ENCODE results near the gene TIAM1.

TIAM1 gene

GRCh38 chr21:31370281-31370892 lies 26.3 kb upstream of the TIAM1 start:
- Histone ChIP-seq H3K27me3 (ENCODE audit: control insufficient read depth, insufficient read depth, low read length) (no peaks in the 10 kb centered on the region), H3K9me3 (ENCODE audit: control insufficient read depth, insufficient read depth, low read length) (no peaks in the 10 kb centered on the region), H3K4me3 (ENCODE audit: low read depth, low read length) (no peak overlapping the region), H3K4me1 (ENCODE audit: control insufficient read depth, insufficient read depth, low read length) (peaks cover 2% of the 10 kb centered on the region), H3K36me3 (ENCODE audit: control insufficient read depth, insufficient read depth, low read length) (no peaks in the 10 kb centered on the region), H3K9ac (ENCODE audit: low read depth, low read length) (no peak overlapping the region)

GRCh38 chr21:31368361-31368760 lies 24.3 kb upstream of the TIAM1 start:
- Histone ChIP-seq H3K4me1 (ENCODE audit: control insufficient read depth, insufficient read depth, low read length) (peaks cover 2% of the 10 kb centered on the region), H3K27me3 (ENCODE audit: control insufficient read depth, insufficient read depth, low read length) (no peaks in the 10 kb centered on the region), H3K9ac (ENCODE audit: low read depth, low read length) (no peak overlapping the region), H3K4me3 (ENCODE audit: low read depth, low read length) (no peak overlapping the region), H3K36me3 (ENCODE audit: control insufficient read depth, insufficient read depth, low read length) (no peaks in the 10 kb centered on the region), H3K9me3 (ENCODE audit: control insufficient read depth, insufficient read depth, low read length) (no peaks in the 10 kb centered on the region)

GRCh38 chr21:31367801-31368200 lies 23.7 kb upstream of the TIAM1 start:
- H3K27me3 ChIP-seq (ENCODE audit: control insufficient read depth, insufficient read depth, low read length) = no peaks in the 10 kb centered on the region
- H3K36me3 ChIP-seq (ENCODE audit: control insufficient read depth, insufficient read depth, low read length) = no peaks in the 10 kb centered on the region
- no peaks in the 10 kb centered on the region for H3K9me3 ChIP-seq (ENCODE audit: control insufficient read depth, insufficient read depth, low read length)
- peaks cover 2% of the 10 kb centered on the region for H3K4me1 ChIP-seq (ENCODE audit: control insufficient read depth, insufficient read depth, low read length)
- H3K4me3 ChIP-seq (ENCODE audit: low read depth, low read length) = no peak overlapping the region
- no peak overlapping the region for H3K9ac ChIP-seq (ENCODE audit: low read depth, low read length)

GRCh38 chr21:31366825-31367224 lies 22.8 kb upstream of the TIAM1 start:
- no peaks in the 10 kb centered on the region for H3K36me3 ChIP-seq (ENCODE audit: control insufficient read depth, insufficient read depth, low read length)
- no peaks in the 10 kb centered on the region for H3K9me3 ChIP-seq (ENCODE audit: control insufficient read depth, insufficient read depth, low read length)
- no peak overlapping the region for H3K9ac ChIP-seq (ENCODE audit: low read depth, low read length)
- H3K4me1 ChIP-seq (ENCODE audit: control insufficient read depth, insufficient read depth, low read length) = peaks cover 2% of the 10 kb centered on the region
- no peak overlapping the region for H3K4me3 ChIP-seq (ENCODE audit: low read depth, low read length)
- H3K27me3 ChIP-seq (ENCODE audit: control insufficient read depth, insufficient read depth, low read length) = no peaks in the 10 kb centered on the region

GRCh38 chr21:31364253-31364945 lies 20.3 kb upstream of the TIAM1 start:
- Histone ChIP-seq H3K9ac (ENCODE audit: low read depth, low read length) (no peak overlapping the region), H3K27me3 (ENCODE audit: control insufficient read depth, insufficient read depth, low read length) (no peaks in the 10 kb centered on the region), H3K4me3 (ENCODE audit: low read depth, low read length) (no peak overlapping the region), H3K9me3 (ENCODE audit: control insufficient read depth, insufficient read depth, low read length) (no peaks in the 10 kb centered on the region), H3K36me3 (ENCODE audit: control insufficient read depth, insufficient read depth, low read length) (no peaks in the 10 kb centered on the region), H3K4me1 (ENCODE audit: control insufficient read depth, insufficient read depth, low read length) (peaks cover 2% of the 10 kb centered on the region)

- H3K4me1 ChIP-seq (ENCODE audit: control insufficient read depth, insufficient read depth, low read length) = peaks cover 2% of the 10 kb centered on the region
- no peaks in the 10 kb centered on the region for H3K9me3 ChIP-seq (ENCODE audit: control insufficient read depth, insufficient read depth, low read length)
- H3K9ac ChIP-seq (ENCODE audit: low read depth, low read length) = no peak overlapping the region
- H3K36me3 ChIP-seq (ENCODE audit: control insufficient read depth, insufficient read depth, low read length) = no peaks in the 10 kb centered on the region
- H3K27me3 ChIP-seq (ENCODE audit: control insufficient read depth, insufficient read depth, low read length) = no peaks in the 10 kb centered on the region
- H3K4me3 ChIP-seq (ENCODE audit: low read depth, low read length) = no peak overlapping the region
Observed at GRCh38 chr21:31363720-31364119, 19.7 kb upstream of the TIAM1 start.

- H3K4me1 ChIP-seq (ENCODE audit: control insufficient read depth, insufficient read depth, low read length) = no peaks in the 10 kb centered on the region
- H3K27me3 ChIP-seq (ENCODE audit: control insufficient read depth, insufficient read depth, low read length) = no peaks in the 10 kb centered on the region
- no peak overlapping the region for H3K4me3 ChIP-seq (ENCODE audit: low read depth, low read length)
- no peaks in the 10 kb centered on the region for H3K9me3 ChIP-seq (ENCODE audit: control insufficient read depth, insufficient read depth, low read length)
- no peak overlapping the region for H3K9ac ChIP-seq (ENCODE audit: low read depth, low read length)
- H3K36me3 ChIP-seq (ENCODE audit: control insufficient read depth, insufficient read depth, low read length) = no peaks in the 10 kb centered on the region
Observed at GRCh38 chr21:31360717-31361116, 16.7 kb upstream of the TIAM1 start.

- H3K4me3 ChIP-seq (ENCODE audit: low read depth, low read length) = no peak overlapping the region
Observed at GRCh38 chr21:31358158-31358557, 14.1 kb upstream of the TIAM1 start.

GRCh38 chr21:31356440-31356839 lies 12.4 kb upstream of the TIAM1 start:
- H3K27me3 ChIP-seq (ENCODE audit: control insufficient read depth, insufficient read depth, low read length) = no peaks in the 10 kb centered on the region
- H3K4me1 ChIP-seq (ENCODE audit: control insufficient read depth, insufficient read depth, low read length) = no peaks in the 10 kb centered on the region
- no peaks in the 10 kb centered on the region for H3K9me3 ChIP-seq (ENCODE audit: control insufficient read depth, insufficient read depth, low read length)
- no peak overlapping the region for H3K9ac ChIP-seq (ENCODE audit: low read depth, low read length)
- no peaks in the 10 kb centered on the region for H3K36me3 ChIP-seq (ENCODE audit: control insufficient read depth, insufficient read depth, low read length)
- H3K4me3 ChIP-seq (ENCODE audit: low read depth, low read length) = no peak overlapping the region

More at GRCh38 chr21:31358158-31358557, 14.1 kb upstream of the TIAM1 start:
- H3K4me1 ChIP-seq (ENCODE audit: control insufficient read depth, insufficient read depth, low read length) = no peaks in the 10 kb centered on the region
- H3K9ac ChIP-seq (ENCODE audit: low read depth, low read length) = no peak overlapping the region
- no peaks in the 10 kb centered on the region for H3K9me3 ChIP-seq (ENCODE audit: control insufficient read depth, insufficient read depth, low read length)
- no peaks in the 10 kb centered on the region for H3K27me3 ChIP-seq (ENCODE audit: control insufficient read depth, insufficient read depth, low read length)
- no peaks in the 10 kb centered on the region for H3K36me3 ChIP-seq (ENCODE audit: control insufficient read depth, insufficient read depth, low read length)

GRCh38 chr21:31354604-31355443 lies 10.8 kb upstream of the TIAM1 start:
- Histone ChIP-seq H3K27me3 (ENCODE audit: control insufficient read depth, insufficient read depth, low read length) (no peaks in the 10 kb centered on the region), H3K9me3 (ENCODE audit: control insufficient read depth, insufficient read depth, low read length) (no peaks in the 10 kb centered on the region), H3K4me3 (ENCODE audit: low read depth, low read length) (no peak overlapping the region), H3K9ac (ENCODE audit: low read depth, low read length) (no peak overlapping the region), H3K4me1 (ENCODE audit: control insufficient read depth, insufficient read depth, low read length) (no peaks in the 10 kb centered on the region), H3K36me3 (ENCODE audit: control insufficient read depth, insufficient read depth, low read length) (no peaks in the 10 kb centered on the region)

GRCh38 chr21:31354122-31354521 lies 10.1 kb upstream of the TIAM1 start:
- Histone ChIP-seq H3K9ac (ENCODE audit: low read depth, low read length) (no peak overlapping the region), H3K4me3 (ENCODE audit: low read depth, low read length) (no peak overlapping the region), H3K36me3 (ENCODE audit: control insufficient read depth, insufficient read depth, low read length) (no peaks in the 10 kb centered on the region), H3K27me3 (ENCODE audit: control insufficient read depth, insufficient read depth, low read length) (no peaks in the 10 kb centered on the region), H3K9me3 (ENCODE audit: control insufficient read depth, insufficient read depth, low read length) (no peaks in the 10 kb centered on the region), H3K4me1 (ENCODE audit: control insufficient read depth, insufficient read depth, low read length) (no peaks in the 10 kb centered on the region)

GRCh38 chr21:31352836-31353235 lies 8.8 kb upstream of the TIAM1 start:
- Histone ChIP-seq H3K9me3 (ENCODE audit: control insufficient read depth, insufficient read depth, low read length) (no peaks in the 10 kb centered on the region), H3K27me3 (ENCODE audit: control insufficient read depth, insufficient read depth, low read length) (no peaks in the 10 kb centered on the region), H3K4me3 (ENCODE audit: low read depth, low read length) (no peak overlapping the region), H3K9ac (ENCODE audit: low read depth, low read length) (no peak overlapping the region), H3K4me1 (ENCODE audit: control insufficient read depth, insufficient read depth, low read length) (no peaks in the 10 kb centered on the region), H3K36me3 (ENCODE audit: control insufficient read depth, insufficient read depth, low read length) (no peaks in the 10 kb centered on the region)

Measured in iPS-15b (cell line).